Uterus (tissue), 2 donors: ENCODE data around the gene AXDND1.

ENCODE experiments used
- POLR2A ChIP-seq, 2 donors: fragments of 450-650 bp; IDR thresholded peaks; one replicate each; pipeline ENCODE4 v1.6.1; 2016; ENCODE audit warnings: antibody characterized with exemption in 2 of 2, mild to moderate bottlenecking in 1 of 2, moderate library complexity in 1 of 2
- TF ChIP-seq, protein P1 (sequence below), 4 experiments: fragments of 200-600 bp in 2 of 4; fragments of 450-650 bp in 2 of 4; sonication (generic) in 2 of 4; IDR thresholded peaks; one replicate each; pipeline ENCODE4 v1.5.1; 2016 to 2019; ENCODE audit warnings: antibody characterized with exemption in 4 of 4, mild to moderate bottlenecking in 2 of 4, moderate library complexity in 1 of 4

DNA sequence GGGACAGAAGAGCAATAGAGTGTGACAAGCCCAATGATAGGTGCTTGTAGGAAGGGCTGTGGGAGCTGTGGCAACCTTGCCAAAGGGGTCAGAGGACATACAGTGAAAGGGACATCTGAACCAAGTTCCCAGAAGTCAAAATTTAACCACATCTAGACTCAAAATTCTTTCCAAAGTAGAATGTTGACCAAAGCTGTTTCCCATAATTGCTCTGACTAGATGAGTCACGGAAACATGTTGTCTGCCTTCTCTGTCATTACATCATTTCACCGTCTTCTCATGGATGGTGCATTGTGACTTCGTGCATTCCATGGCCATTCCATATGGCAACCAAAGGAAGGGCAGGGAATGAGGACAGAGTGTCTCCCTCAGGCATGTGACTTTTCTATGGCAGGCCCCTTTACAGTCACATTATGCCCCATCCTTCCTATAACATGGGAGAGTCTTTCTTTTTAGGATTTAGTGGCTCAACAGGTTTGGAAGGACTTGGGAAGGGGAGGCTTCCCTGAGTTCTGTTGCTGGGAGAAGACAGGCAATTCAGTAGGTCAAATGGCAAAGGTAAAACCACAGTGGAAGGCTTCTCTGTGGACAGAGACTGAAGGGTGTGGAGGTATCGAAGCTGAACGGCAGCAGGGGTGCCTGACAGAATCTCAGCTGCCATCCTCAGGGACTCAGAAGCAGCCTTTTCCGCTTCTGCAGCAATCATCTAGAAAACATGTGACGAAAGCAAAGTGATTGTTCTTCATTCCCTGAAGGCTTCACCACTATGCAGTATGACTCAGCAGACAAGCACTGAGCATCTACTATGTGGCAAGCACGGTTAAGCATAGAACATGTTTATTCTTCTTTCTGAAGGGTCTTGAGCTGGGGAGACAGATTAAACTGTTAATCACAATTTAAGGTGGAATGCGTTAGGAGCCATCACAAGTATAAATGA, 185.2 kb downstream of the AXDND1 start:
- TF ChIP-seq, protein P1, sequence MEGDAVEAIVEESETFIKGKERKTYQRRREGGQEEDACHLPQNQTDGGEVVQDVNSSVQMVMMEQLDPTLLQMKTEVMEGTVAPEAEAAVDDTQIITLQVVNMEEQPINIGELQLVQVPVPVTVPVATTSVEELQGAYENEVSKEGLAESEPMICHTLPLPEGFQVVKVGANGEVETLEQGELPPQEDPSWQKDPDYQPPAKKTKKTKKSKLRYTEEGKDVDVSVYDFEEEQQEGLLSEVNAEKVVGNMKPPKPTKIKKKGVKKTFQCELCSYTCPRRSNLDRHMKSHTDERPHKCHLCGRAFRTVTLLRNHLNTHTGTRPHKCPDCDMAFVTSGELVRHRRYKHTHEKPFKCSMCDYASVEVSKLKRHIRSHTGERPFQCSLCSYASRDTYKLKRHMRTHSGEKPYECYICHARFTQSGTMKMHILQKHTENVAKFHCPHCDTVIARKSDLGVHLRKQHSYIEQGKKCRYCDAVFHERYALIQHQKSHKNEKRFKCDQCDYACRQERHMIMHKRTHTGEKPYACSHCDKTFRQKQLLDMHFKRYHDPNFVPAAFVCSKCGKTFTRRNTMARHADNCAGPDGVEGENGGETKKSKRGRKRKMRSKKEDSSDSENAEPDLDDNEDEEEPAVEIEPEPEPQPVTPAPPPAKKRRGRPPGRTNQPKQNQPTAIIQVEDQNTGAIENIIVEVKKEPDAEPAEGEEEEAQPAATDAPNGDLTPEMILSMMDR (IDR thresholded peaks at IDR 0.05), result no peak
- no peak for TF ChIP-seq POLR2A (IDR thresholded peaks at IDR 0.05)
